SK-MEL-5 (cell line): ENCODE measurements around the gene ZNF324. TPM values are rescaled to one million over a fixed set of nuclear protein-coding genes. Genes with fewer than 3 reads are reported as not detected.
"Not testable (repeated sequence)": the region's sequence is repeated elsewhere in the genome, so short reads cannot be mapped to it uniquely, and the experiment has no call there.

Experiments used
- DNase-seq: peaks from one replicate; pipeline ENCODE4 v3.0.0-alpha.2; 2016; ENCODE audit warnings: low read depth, low spot score
- in situ Hi-C: cut with HindIII; loops from 2 replicates; pipeline ENCODE4 v1.10.0; 2016; ENCODE audit warnings: low sequenced_read_pairs, high pct_unique_total_duplicates, low pct_unique_long_range_greater_than_20kb
- polyA plus RNA-seq, 2 experiments: library from polyadenylated mRNA; depleted of rRNA; stranded (reverse); fragments of >200 nt; gene quantifications; 2 replicates each; pipeline ENCODE4 v1.2.3, GENCODE V29; 2015
- total RNA-seq: library from RNA; depleted of rRNA; stranded (reverse); fragments of >200 nt; shearing (Covaris generic); gene quantifications from 2 replicates; pipeline ENCODE4 v1.2.3, GENCODE V29; 2014; rRNA removed

ZNF324 gene
- 6.3 and 7.7 TPM in 2 replicates for total RNA-seq
- polyA plus RNA-seq (2015; cell fraction: cytosol; rRNA removed), result 5.0 and 8.1 TPM in 2 replicates
- 9.3 and 12.6 TPM in 2 replicates for polyA plus RNA-seq (2015; cell fraction: nucleus; rRNA removed)

DNA sequence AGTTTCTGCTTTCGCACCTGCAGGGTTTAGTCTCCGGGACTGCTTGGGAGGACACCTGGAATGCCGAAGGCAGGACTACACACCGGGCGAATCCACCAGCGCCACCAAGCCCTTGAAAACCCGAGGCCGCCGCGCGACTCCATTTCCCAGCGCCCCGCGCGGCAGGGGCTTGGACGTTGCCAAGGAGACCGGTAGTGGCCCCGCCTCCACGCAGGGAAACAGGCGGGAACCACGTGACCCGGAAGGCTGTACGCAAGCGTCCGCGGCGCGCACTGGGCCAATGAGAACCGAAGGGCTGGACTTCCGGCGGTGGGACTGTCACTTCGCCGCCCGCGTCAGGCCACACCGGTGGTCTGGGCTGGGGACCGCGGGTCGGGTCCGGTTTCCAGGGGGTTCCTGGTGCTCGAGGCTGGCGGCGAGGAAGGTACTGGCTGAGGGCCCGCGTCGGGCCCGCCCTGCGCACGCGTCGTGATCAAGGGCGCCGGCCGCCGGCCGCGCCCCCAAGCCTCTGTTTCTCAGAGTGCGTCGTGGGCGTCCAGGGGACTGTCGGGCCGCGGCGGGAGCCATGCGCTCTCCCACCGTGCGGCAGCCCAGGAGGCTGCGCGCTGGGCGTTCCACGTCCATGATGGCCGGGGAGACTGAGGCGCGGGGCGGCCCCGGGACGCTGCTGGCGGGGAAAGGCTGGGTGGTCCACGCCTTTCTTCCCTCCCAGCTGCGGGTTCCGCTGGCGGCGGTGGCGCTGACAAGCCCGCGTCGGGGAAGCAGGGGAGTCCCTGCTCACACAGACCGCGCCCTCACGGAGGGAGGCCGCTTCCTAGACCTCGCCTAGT, at the start of gene ZNF324:
Gene ZNF324, plus strand, starts transcription at position 321 of the 830 bp plus-strand sequence. CDS start 2,106 bp downstream, outside the sequence.
- in situ Hi-C loops, result no loop called here
- DNase-seq, result peak; percentile 95

DNA sequence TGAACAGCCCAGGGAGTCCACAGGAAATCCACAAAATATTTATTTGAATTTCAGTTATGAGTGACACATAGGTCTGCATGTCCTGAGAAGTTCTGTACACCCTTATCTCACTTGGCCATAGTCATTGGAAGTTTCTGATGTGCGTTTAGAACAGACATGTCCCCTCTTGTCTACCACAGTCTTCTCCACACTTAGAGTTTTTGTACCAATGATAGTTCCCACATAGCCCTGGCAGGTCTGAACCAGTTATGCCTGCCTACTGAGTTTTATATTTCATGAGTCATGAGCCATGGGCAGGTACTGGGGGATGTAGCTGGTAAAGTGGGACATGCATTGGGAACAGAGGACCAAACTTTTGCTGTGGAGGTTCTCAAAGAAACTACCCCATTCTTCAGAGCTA, 38.3 kb upstream of the ZNF324 start:
- no peak for DNase-seq
- in situ Hi-C loops, result no loop called here

DNA sequence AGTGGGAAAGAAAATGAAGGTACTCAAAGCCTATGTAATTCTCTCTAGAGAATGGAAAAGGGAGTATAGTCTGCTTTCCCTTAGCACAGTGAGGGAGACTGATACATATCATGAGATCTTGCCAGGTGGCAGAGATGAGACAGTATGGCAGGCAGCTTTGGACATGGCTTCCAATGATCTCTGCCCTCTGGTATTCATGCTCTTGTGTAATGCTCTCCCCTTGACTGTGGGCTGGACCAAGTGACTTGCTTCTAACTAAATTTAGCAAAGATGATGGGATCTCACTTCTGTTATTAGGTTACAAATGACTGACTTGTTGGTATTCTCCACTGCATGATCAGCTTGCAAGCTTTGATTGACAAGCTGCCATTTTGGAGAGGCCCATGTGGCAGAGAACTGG, 37.1 kb upstream of the ZNF324 start:
- in situ Hi-C loops, result no loop called here
- no peak for DNase-seq

DNA sequence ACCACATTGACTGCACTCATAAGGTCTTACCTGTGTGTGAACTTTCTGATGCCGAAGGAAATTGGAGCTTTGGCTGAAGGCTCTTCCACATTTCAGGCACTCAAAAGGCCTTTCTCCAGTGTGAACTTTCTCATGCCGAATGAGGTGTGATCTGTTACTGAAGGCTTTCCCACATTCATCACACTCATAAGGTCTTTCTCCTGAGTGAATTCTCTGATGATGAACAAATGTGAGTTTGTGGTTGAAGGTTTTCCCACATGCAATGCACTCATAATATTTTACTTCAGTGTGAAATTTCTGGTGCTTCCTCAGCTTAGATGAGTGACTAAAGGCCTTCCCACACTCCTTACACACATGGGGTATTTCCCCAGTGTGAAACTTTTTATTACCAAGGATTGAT, 32.7 kb upstream of the ZNF324 start:
- no peak for DNase-seq

DNA sequence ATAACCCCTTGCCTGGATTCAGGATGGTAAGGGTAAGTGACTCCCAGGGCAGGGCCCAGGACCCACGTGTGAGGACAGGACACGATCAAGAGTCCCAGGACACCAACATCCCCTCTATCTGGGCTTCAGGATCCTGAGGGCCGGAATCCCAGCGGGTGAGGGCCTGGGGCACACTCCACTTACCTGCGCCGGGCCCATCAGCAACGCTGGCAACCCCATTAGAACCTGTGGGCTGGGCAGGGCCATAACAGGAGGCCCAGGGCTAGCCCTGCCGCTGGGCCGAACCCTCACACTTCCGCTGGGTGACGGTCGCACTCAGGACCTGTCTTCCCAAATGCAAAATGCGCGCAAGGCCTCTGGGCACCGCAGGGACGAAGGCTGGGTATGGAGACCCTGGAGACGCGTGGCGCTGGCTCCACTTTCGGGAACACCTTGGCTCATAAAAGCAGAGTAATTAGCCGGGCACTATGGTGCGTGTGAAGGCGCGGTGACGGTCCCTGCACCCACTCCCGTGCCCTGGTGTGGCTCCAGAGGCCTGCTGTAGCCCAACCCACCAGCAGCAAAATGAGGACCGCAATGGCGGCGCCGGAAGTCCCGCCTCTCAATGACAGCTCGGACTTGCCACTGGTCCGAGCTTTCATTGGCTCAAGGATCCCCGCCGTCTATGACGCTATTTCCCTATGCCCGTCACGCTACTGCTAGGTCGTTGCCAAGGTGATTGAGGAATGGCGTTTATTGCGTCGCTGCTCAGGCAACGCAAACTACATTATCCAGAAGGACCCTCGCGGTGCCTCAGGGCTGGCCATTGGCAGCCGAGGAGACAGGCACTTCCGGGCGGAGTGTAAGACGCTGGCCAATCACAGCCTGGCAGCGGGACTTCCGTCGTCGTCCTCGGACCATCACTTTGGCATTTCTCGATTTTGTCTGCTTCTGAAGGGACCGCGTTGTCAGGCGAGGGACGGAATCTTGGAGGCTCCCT, 27.0 kb upstream of the ZNF324 start, which contains the start of gene ZNF132:
Gene ZNF132, minus strand, starts transcription at position 578 of the 979 bp plus-strand sequence. Its CDS starts 332 bp downstream, at position 246.
- DNase-seq, result peak; percentile 64
- in situ Hi-C loops, result no loop called here

More for the DNA sequence above, 32.7 kb upstream of the ZNF324 start:
- in situ Hi-C loops, result no loop called here

DNA sequence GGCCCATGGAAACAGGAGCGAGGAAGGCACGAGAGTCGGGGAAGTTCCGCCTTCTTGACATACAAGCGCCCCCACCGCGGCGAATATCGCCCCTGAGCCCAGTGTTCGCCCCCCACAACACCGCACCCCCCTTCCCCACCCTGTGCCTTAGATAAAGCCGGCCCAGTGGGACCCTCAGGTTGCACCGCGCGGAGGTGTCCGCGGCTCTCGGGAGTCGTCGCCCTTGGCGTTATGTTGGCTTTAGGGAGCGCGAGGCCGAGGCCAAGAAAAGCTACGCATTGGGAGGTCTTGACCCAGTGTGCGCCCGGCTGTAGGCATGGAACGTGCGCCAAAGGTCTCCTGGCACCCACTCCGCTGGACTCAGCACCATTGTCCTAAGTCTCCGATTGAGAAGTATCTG, 26.3 kb upstream of the ZNF324 start:
- DNase-seq, result no peak
- in situ Hi-C loops, result no loop called here

DNA sequence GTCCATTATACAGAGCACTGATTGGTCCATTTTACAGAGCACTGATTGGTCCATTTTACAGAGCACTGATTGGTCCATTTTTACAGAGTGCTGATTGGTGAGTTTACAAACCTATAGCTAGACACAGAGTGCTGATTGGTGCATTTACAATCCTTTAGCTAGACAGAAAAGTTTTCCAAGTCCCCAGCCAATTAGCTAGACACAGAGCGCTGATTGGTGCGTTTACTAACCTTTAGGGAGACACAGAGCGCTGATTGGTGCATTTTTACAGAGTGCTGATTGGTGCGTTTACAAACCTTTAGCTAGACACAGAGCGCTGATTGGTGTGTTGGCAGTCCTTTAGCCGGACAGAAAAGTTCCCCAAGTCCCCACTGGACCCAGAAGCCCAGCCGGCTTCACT, 23.9 kb upstream of the ZNF324 start:
- in situ Hi-C loops, result not testable (repeated sequence)

DNA sequence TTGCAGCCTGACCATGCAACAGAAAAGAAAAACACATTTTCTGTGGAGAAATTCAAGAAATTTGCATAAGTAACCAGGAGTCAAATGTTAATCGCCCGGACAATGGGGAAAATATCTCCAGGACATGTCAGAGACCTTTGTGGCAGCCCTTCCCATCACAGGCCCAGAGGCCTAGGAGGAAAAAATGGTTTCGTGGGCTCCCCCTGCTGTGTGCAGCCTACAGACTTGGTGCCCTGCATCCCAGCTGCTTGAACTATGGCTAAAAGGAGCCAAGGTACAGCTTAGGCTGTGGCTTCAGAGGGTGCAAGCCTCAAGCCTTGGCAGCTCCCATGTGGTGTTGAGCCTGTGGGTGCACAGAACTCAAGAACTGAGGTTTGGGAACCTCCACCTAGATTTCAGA, 18.0 kb upstream of the ZNF324 start:
- in situ Hi-C loops, DNase-seq: not testable (repeated sequence)

More for the DNA sequence above, 23.9 kb upstream of the ZNF324 start:
- DNase-seq, result not testable (repeated sequence)

DNA sequence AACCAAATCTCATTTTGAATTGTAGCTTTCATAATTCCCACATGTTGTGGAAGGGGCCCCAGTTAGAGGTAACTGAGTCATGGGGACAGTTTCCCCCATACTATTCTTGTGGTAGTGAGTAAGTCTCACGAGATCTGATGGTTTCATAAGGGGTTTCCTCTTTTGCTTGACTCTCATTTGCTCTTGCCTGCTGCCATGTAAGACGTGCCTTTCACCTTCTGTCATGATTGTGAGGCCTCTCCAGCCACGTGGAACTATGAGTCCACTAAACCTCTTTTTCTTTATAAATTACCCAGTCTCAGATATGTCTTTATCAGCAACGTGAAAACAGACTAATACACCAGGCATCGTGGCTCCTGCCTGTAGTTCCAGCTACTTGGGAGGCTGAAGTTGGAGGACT, 16.9 kb upstream of the ZNF324 start:
- in situ Hi-C loops, DNase-seq: not testable (repeated sequence)

DNA sequence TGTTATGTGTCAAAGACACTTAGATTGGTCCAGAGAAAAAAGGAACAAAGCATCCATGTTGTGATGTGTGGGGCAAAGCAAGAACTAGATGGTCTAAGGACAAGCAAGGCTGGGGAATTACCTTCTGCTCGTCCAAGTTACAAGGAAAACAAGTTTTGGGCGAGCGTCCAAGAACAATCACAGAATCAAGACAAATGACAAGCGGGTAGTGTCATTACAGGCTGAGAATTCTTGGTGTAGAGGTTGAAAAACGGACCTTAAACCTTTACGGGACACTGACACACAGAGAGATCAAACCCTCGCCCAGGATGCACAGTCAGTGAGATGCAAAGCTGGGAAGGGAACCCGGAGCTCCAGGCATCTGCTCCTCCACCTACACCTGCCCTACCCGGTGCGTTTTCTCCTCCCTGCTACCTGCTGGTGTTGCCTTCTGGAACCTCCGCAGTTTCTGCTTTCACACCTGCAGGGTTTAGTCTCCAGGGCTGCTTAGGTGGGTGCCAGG, 16.0 kb upstream of the ZNF324 start:
- in situ Hi-C loops, result no loop called here
- no peak for DNase-seq

DNA sequence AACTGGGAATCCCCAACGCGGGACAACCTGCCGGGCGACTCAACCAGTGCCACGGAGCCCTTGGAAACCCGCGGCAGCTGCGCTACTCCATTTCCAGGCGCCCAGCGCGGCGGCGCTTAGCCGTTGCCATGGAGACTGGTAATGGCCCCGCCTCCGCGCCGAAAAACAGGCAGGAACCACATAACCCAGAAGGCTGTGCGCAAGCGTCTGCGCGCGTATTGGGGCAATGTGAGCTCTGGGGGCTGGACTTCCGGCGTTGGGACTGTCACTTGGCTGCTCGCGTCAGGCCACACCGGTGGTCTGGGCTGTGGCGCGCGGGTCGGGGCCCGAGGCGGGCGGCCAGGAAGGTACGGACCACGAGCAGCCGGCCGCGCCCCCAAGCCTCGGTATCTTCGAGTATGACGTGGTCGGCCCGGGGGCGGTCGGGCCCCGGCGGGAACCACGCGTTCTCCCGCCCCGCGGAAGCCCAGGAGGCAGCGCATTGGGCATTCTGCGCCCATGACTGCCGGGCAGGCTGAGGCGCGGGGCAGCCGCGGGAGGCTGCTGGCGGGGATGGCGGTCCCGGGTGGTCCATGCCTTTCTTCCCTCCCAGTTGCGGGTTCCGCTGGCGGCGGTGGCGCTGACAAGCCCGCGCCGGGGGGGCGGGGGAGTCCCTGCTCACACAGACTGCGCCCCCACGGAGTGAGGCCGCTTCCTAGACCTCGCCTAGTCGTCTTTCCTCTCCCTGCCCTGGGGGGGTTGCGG, 15.3 kb upstream of the ZNF324 start, which contains the start of gene ZNF324B:
Gene ZNF324B, plus strand, starts transcription at position 265 of the 744 bp plus-strand sequence. CDS start 2,080 bp downstream, outside the sequence.
- in situ Hi-C loops, result no loop called here
- peak; percentile 94 for DNase-seq

DNA sequence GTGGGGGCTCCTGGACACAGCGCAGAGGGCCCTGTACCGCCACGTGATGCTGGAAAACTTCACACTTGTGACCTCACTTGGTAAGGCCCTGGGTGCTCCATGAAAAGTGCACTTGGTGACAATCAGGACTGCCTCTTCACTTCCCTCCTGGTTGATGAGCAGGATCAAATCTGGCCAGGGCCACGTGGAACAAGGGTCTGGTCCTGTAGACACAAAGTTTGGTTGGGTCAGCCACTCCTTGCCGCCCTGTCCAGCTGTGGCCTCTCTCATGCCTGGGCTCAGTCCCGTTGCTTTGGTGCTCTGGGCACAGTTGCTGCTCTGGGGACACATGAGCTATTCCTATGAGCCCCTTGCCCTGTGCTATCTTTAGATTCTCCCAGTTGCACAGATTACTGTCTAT, 13.1 kb upstream of the ZNF324 start:
- in situ Hi-C loops, result no loop called here
- no peak for DNase-seq

DNA sequence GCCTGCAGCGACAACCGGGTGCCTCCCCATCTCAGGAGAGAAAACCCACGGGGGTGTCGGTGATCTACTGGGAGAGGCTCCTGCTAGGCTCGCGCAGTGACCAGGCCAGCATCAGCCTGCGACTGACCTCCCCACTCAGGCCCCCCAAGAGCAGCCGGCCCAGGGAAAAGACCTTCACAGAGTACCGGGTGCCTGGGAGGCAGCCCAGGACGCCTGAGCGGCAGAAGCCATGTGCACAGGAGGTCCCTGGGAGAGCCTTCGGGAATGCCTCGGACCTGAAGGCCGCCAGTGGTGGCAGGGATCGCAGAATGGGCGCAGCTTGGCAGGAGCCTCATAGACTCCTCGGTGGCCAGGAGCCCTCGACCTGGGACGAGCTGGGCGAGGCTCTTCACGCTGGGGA, 11.6 kb upstream of the ZNF324 start:
- in situ Hi-C loops, result no loop called here
- no peak for DNase-seq

DNA sequence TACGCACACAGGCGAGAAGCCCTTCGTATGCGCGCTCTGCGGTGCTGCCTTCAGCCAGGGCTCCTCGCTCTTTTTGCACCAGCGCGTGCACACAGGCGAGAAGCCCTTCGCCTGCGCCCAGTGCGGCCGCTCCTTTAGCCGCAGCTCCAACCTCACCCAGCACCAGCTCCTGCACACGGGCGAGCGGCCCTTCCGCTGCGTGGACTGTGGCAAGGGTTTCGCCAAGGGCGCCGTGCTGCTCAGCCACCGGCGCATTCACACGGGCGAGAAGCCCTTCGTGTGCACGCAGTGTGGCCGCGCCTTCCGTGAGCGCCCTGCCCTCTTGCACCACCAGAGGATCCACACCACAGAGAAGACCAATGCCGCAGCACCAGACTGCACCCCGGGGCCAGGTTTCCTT, 10.8 kb upstream of the ZNF324 start:
- DNase-seq, result no peak
- in situ Hi-C loops, result no loop called here

DNA sequence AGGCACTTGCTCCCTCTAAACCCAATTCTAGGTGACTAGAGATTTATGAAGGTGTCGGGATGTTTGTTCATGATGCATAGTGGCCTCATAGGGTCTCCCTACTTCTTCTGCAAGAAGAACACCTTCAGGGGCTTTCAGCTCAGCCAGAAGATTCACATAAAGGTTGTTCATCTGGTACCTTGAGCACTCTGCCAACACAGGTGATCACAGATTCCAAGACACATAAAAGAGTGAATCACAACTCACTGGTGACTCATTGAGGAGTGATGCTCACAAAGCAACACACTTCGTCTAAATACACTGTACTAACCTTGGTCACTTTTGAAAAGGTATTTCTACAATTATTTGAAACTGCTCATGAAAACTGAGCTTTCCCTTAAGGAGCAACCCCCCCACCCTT, 6.8 kb upstream of the ZNF324 start:
- DNase-seq, result no peak
- in situ Hi-C loops, result no loop called here

DNA sequence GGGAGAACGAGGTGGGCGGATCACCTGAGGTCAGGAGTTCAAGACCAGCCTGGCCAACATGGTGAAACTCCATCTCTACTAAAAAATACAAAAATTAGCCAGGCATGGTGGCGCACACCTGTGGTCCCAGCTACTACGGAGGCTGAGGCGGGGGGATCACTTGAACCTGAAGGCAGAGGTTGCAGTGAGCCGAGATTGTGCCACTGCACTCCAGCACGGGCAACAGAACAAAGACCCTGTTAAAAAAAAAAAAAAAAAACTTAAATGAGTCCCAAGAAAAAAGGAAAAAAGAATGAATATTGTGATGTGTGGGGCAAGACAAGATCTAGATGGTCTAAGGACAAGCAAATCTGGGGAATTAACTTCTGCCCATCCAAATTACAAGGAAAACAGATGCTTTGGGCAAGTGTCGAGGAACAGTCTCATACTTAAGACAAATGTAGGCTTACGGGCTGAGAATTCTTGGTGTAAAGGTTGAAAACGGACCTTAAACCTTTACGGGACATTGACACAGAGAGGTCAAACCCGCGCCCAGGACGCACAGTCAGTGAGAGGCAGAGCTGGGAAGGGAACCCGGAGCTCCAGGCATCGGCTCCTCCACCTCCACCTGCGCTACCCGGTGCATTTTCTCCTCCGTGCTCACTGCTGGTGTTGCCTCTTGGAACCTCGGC, 656 bp upstream of the ZNF324 start:
- in situ Hi-C loops, result no loop called here
- no peak for DNase-seq
